WTC11 (cell line): ENCODE results near the gene ZNF20.

ENCODE experiments used
- CREB1 ChIP-seq: sonication (generic); formaldehyde crosslinking; IDR thresholded peaks from 2 replicates; pipeline ENCODE4 v1.8.0; 2023; ENCODE audit warnings: mild to moderate bottlenecking, missing genetic modification reagents
- TF ChIP-seq, protein P1 (sequence below): fragments of 200-600 bp; IDR thresholded peaks from 2 replicates; pipeline ENCODE4 v1.8.0; 2022; ENCODE audit warnings: antibody characterized with exemption

- TF ChIP-seq, protein P1, sequence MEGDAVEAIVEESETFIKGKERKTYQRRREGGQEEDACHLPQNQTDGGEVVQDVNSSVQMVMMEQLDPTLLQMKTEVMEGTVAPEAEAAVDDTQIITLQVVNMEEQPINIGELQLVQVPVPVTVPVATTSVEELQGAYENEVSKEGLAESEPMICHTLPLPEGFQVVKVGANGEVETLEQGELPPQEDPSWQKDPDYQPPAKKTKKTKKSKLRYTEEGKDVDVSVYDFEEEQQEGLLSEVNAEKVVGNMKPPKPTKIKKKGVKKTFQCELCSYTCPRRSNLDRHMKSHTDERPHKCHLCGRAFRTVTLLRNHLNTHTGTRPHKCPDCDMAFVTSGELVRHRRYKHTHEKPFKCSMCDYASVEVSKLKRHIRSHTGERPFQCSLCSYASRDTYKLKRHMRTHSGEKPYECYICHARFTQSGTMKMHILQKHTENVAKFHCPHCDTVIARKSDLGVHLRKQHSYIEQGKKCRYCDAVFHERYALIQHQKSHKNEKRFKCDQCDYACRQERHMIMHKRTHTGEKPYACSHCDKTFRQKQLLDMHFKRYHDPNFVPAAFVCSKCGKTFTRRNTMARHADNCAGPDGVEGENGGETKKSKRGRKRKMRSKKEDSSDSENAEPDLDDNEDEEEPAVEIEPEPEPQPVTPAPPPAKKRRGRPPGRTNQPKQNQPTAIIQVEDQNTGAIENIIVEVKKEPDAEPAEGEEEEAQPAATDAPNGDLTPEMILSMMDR, result no peak
- no peak for TF ChIP-seq CREB1 (CRISPR knock-in tag)
Measured at GRCh38 chr19:12162513-12162881, 22.3 kb upstream of the ZNF20 start.
